Measurements from ENCODE around the gene NAALADL2.

- TF ChIP-seq CTCF (IDR thresholded peaks at IDR 0.05) (no peak), POLR2A (IDR thresholded peaks at IDR 0.05) (no peak)
Observed at GRCh38 chr3:175073219-175073905, 214.2 kb downstream of the NAALADL2 start.

Measured in body of pancreas (tissue), 4 donors.